ENCODE results near the gene RICTOR. TPM values are rescaled to one million over a fixed set of nuclear protein-coding genes. Genes with fewer than 3 reads are reported as not detected.

The RICTOR gene
- polyA plus RNA-seq, 3 donors: 3.5 to 12.8 (median 7.0) TPM

- Histone ChIP-seq H3K4me3 (replicated peaks in 1 of 3; ENCODE audit: low read depth in 2 of 3, low read length in 3 of 3) (peak overlapping the region; percentile 91 to 96 (median 92)), H3K9me3 (replicated peaks in 1 of 2; ENCODE audit: control insufficient read depth in 1 of 2, insufficient read depth in 1 of 2, low read length in 2 of 2) (no peaks in the 10 kb centered on the region), H3K9ac (ENCODE audit: insufficient read depth, low read length, poor library complexity, severe bottlenecking) (peak overlapping the region; percentile 98), H3K36me3 (replicated peaks in 1 of 2; ENCODE audit: control insufficient read depth in 1 of 2, insufficient read depth in 2 of 2, low read length in 2 of 2) (peaks cover 2 to 12% of the 10 kb centered on the region in 2 donors), H4K20me1 (ENCODE audit: insufficient read depth, low read length) (peaks cover 45% of the 10 kb centered on the region), H3K4me1 (ENCODE audit: control insufficient read depth in 1 of 2, insufficient read depth in 2 of 2, low read length in 2 of 2) (peaks cover 28 to 46% of the 10 kb centered on the region in 2 donors), H2AFZ (ENCODE audit: insufficient read depth, low read depth, low read length, poor library complexity, severe bottlenecking) (peak overlapping the region; percentile 95), H3K4me2 (replicated peaks; ENCODE audit: extremely low read depth, low read length, poor library complexity, severe bottlenecking) (peak overlapping the region; percentile 94), H3K27ac (ENCODE audit: low read depth in 1 of 2, low read length in 2 of 2) (peak overlapping the region; percentile 93 to 96), H3K79me2 (ENCODE audit: insufficient read depth, low read length) (peaks cover 60% of the 10 kb centered on the region), H3K27me3 (ENCODE audit: control insufficient read depth in 2 of 2, insufficient read depth in 2 of 2, low read length in 2 of 2) (no peaks in the 10 kb centered on the region)
- H3K27ac Mint-ChIP-seq: peak overlapping the region; percentile 88 to 94 (median 90)
- intact Hi-C loops (cut with micrococcal nuclease): loop anchor here in 1 of 2 donors (2.0 to 10.0 kb wide), 2 partner anchors 61 to 201 kb away; no protein-coding TSS in a partner anchor
- no peak for TF ChIP-seq CTCF (IDR thresholded peaks at IDR 0.05)
- peaks cover 10 to 16% of the 10 kb centered on the region in 2 donors for H3K36me3 Mint-ChIP-seq
- peak overlapping the region; percentile 94 for H3K4me3 Mint-ChIP-seq
- no peak for DNase-seq
- H3K4me1 Mint-ChIP-seq: peaks cover 43% of the 10 kb centered on the region
- peaks cover 0 to 1% (median 0%) of the 10 kb centered on the region in 3 donors for H3K27me3 Mint-ChIP-seq (ENCODE audit: low read depth in 3 of 3)
- no peaks in the 10 kb centered on the region for H3K9me3 Mint-ChIP-seq
- under 1% methylated on average over 29 of the region's 29 CpGs for WGBS (ENCODE audit: insufficient coverage)
These were observed 507 bp downstream of the RICTOR start for GRCh38 chr5:39073767-39074016.

DNA sequence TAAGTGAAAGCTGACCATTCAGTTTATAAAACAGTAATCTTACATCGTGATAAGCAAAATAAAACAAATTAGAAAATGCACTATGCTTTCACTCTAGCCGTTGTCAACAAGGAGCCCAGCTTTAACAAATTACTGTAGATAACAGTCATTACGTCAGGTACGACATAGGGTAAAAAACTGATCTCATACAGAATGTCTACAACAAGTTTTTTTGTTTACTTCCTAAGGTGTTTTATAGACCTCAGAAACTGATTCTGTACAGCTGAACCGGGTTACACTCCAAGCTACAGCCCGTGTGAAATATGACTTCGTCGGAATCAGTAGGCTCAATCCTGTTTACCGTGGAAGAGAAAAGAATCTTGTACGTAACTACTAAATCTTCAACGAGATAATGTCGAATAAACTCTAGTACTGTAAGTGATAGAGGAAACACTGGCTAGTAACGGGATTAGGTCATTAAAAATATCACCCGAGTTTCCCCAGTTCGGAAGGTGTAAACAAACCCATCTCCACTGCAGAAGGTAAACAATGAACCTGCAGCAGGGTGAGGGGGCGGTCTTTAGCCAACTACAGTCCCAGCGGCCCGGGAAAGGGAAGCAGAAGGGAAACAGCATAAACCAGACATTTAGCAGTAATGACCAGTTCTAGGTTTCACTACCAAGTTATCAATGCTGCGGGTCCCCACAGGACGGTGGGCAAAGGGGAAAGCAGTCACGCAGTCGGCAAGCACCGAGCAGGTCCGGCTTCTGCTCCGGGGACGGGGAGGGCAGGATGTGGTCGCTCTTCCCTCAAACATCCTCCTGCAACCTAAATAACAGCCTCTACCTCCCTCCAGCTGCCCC lies 1.1 kb downstream of the RICTOR start:
- H3K4me3 ChIP-seq (replicated peaks in 1 of 3; ENCODE audit: low read depth in 2 of 3, low read length in 3 of 3): peak overlapping the region; percentile 91 to 96 (median 92)

More for the DNA sequence above, 1.1 kb downstream of the RICTOR start:
- peak; percentile 33 to 38 (median 33) for DNase-seq
- Histone ChIP-seq H3K4me2 (replicated peaks; ENCODE audit: extremely low read depth, low read length, poor library complexity, severe bottlenecking) (peak overlapping the region; percentile 94), H3K27me3 (ENCODE audit: control insufficient read depth in 2 of 2, insufficient read depth in 2 of 2, low read length in 2 of 2) (no peaks in the 10 kb centered on the region), H2AFZ (ENCODE audit: insufficient read depth, low read depth, low read length, poor library complexity, severe bottlenecking) (peak overlapping the region; percentile 95), H3K9ac (ENCODE audit: insufficient read depth, low read length, poor library complexity, severe bottlenecking) (peak overlapping the region; percentile 98), H3K27ac (ENCODE audit: low read depth in 1 of 2, low read length in 2 of 2) (peak overlapping the region; percentile 93 to 96), H4K20me1 (ENCODE audit: insufficient read depth, low read length) (peaks cover 50% of the 10 kb centered on the region), H3K9me3 (replicated peaks in 1 of 2; ENCODE audit: control insufficient read depth in 1 of 2, insufficient read depth in 1 of 2, low read length in 2 of 2) (no peaks in the 10 kb centered on the region), H3K4me1 (ENCODE audit: control insufficient read depth in 1 of 2, insufficient read depth in 2 of 2, low read length in 2 of 2) (peaks cover 28 to 46% of the 10 kb centered on the region in 2 donors), H3K36me3 (replicated peaks in 1 of 2; ENCODE audit: control insufficient read depth in 1 of 2, insufficient read depth in 2 of 2, low read length in 2 of 2) (peaks cover 4 to 18% of the 10 kb centered on the region in 2 donors), H3K79me2 (ENCODE audit: insufficient read depth, low read length) (peaks cover 66% of the 10 kb centered on the region)
- TF ChIP-seq CTCF (IDR thresholded peaks at IDR 0.05): no peak
- H3K27me3 Mint-ChIP-seq (ENCODE audit: low read depth in 3 of 3): peaks cover 0 to 1% (median 0%) of the 10 kb centered on the region in 3 donors
- peak overlapping the region; percentile 94 for H3K4me3 Mint-ChIP-seq
- H3K4me1 Mint-ChIP-seq: peaks cover 43% of the 10 kb centered on the region
- 0% methylated on average over 12 of the region's 27 CpGs for WGBS (ENCODE audit: insufficient coverage)
- peaks cover 0 to 2% (median 0%) of the 10 kb centered on the region in 7 donors for H3K9me3 Mint-ChIP-seq
- H3K27ac Mint-ChIP-seq: peak overlapping the region; percentile 88 to 94 (median 90)
- peaks cover 14 to 21% of the 10 kb centered on the region in 2 donors for H3K36me3 Mint-ChIP-seq
- intact Hi-C loops (cut with micrococcal nuclease): loop anchor here in 1 of 2 donors (2.0 to 10.0 kb wide), 2 partner anchors 60 to 202 kb away; no protein-coding TSS in a partner anchor

Measured in CD14-positive monocyte (primary cell).